ENCODE measurements around the gene ZMYM4.
"Not testable (repeated sequence)": the region's sequence is repeated elsewhere in the genome, so short reads cannot be mapped to it uniquely, and the experiment has no call there.

ZMYM4 gene

GRCh38 chr1:35320937-35321336 is 52.4 kb downstream of the ZMYM4 start:
- no peak overlapping the region for H3K4me3 ChIP-seq (ENCODE audit: low read length)
- no peak for DNase-seq (ENCODE audit: low read depth)
- TF ChIP-seq, protein P1, sequence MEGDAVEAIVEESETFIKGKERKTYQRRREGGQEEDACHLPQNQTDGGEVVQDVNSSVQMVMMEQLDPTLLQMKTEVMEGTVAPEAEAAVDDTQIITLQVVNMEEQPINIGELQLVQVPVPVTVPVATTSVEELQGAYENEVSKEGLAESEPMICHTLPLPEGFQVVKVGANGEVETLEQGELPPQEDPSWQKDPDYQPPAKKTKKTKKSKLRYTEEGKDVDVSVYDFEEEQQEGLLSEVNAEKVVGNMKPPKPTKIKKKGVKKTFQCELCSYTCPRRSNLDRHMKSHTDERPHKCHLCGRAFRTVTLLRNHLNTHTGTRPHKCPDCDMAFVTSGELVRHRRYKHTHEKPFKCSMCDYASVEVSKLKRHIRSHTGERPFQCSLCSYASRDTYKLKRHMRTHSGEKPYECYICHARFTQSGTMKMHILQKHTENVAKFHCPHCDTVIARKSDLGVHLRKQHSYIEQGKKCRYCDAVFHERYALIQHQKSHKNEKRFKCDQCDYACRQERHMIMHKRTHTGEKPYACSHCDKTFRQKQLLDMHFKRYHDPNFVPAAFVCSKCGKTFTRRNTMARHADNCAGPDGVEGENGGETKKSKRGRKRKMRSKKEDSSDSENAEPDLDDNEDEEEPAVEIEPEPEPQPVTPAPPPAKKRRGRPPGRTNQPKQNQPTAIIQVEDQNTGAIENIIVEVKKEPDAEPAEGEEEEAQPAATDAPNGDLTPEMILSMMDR (conservative IDR thresholded peaks at IDR 0.05; ENCODE audit: low read length) = no peak

GRCh38 chr1:35324486-35324885 is 56.0 kb downstream of the ZMYM4 start:
- no peak overlapping the region for H3K4me3 ChIP-seq (ENCODE audit: low read length)
- TF ChIP-seq, protein P1 (conservative IDR thresholded peaks at IDR 0.05; ENCODE audit: low read length) = no peak
- peak; percentile 46 for DNase-seq (ENCODE audit: low read depth)

DNA sequence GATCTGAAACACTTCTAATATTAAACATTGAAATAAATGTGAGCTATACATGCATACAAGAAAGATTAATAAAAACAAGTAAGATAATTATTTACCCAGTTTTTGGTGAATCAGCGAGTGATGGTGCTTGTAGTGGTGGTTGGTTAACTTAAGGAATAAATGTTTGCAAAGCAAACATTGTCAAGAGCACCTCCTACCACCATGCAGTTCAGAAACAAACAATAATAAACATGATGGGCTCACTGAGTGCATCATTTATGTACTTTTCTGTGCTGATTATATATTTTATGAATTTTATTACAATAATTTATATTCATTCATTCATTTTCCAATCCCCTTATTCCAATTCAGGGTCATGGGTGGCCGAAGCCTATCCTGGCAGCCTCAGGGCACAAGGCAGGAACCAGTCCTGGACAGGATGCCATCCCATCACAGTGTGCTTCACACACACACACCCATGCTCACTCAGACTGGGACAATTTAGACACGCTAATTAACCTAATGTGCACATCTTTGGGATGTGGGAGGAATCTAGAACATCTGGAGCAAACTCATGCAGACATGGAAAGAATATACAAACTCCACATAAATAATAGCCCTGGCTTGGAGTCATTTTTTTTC is 57.8 kb downstream of the ZMYM4 start:
- peak; percentile 4 for DNase-seq (ENCODE audit: low read depth)
- H3K4me3 ChIP-seq (ENCODE audit: low read length) = no peak overlapping the region
- TF ChIP-seq, protein P1 (conservative IDR thresholded peaks at IDR 0.05; ENCODE audit: low read length) = no peak

GRCh38 chr1:35331618-35332017 is 63.1 kb downstream of the ZMYM4 start:
- DNase-seq (ENCODE audit: low read depth); H3K4me3 ChIP-seq (ENCODE audit: low read length): not testable (repeated sequence)

GRCh38 chr1:35334485-35334884 is 66.0 kb downstream of the ZMYM4 start:
- TF ChIP-seq, protein P1 (conservative IDR thresholded peaks at IDR 0.05; ENCODE audit: low read length) = no peak
- H3K4me3 ChIP-seq (ENCODE audit: low read length) = no peak overlapping the region
- no peak for DNase-seq (ENCODE audit: low read depth)

DNA sequence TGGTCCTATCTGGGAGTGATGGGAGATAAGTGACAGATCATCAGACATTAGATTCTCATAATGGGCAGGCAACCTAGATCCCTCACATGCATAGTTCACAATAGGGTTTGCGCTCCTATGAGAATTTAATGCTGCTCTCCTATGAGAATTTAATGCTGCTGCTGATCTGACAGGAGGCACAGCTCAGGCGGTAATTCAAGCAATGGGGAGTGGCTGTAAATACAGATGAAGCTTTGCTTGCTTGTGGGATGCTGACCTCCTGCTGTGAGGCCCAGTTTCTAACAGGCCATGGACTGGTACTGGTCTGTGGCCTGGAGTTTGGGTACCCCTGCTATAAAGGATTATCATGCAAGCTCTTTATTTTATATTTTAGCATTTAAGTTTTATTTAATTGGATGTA is 72.0 kb downstream of the ZMYM4 start:
- no peak overlapping the region for H3K4me3 ChIP-seq (ENCODE audit: low read length)
- TF ChIP-seq, protein P1 (conservative IDR thresholded peaks at IDR 0.05; ENCODE audit: low read length) = no peak
- DNase-seq (ENCODE audit: low read depth) = no peak

- no peak overlapping the region for H3K4me3 ChIP-seq (ENCODE audit: low read length)
- TF ChIP-seq, protein P1 (conservative IDR thresholded peaks at IDR 0.05; ENCODE audit: low read length) = no peak
- DNase-seq (ENCODE audit: low read depth) = no peak
Measured at GRCh38 chr1:35345439-35345981, 77.0 kb downstream of the ZMYM4 start.
